K562 (cell line): Measurements from ENCODE around the gene SLC26A8. TPM values are rescaled to one million over a fixed set of nuclear protein-coding genes. Genes with fewer than 3 reads are reported as not detected.

Experiments
- FOXA3 ChIP-seq, 2 experiments: fragments of 450-650 bp in 1 of 2; sonication (generic) in 1 of 2; formaldehyde crosslinking; IDR thresholded peaks in 1 of 2; conservative IDR thresholded peaks in 1 of 2; 2 replicates each; pipeline versions ENCODE4 v1.4.0 to v1.8.0; 2020 to 2022; ENCODE audit warnings: mild to moderate bottlenecking in 2 of 2, missing genetic modification reagents in 1 of 2
- TRIM25 ChIP-seq: fragments of 450-650 bp; IDR thresholded peaks from 2 replicates; pipeline ENCODE4 v1.7.0; 2016; ENCODE audit warnings: borderline replicate concordance
- polyA plus RNA-seq, 8 experiments: library from polyadenylated mRNA; depleted of rRNA in 4 of 8; stranded (reverse) in 5 of 8; unstranded in 3 of 8; fragments of >200 nt; fragmentation: Nextera tagmentation in 2 of 8; fragmentation: Illumina TruSeq in 1 of 8; extraction: Ambion mirVana in 2 of 8; extraction: Trizol in 1 of 8; gene quantifications; 2 replicates each; pipeline versions ENCODE4 v1.2.1 to v1.2.3, GENCODE V29; 2011 to 2014; ENCODE audit warnings: inconsistent platforms in 1 of 8, missing spikeins in 1 of 8
- total RNA-seq, 7 experiments: library from RNA; depleted of rRNA in 6 of 7; stranded (reverse); fragments of >200 nt in 6 of 7; fragmentation: Illumina TruSeq in 2 of 7; extraction: Trizol in 2 of 7; gene quantifications; 2 replicates each; pipeline versions ENCODE4 v1.2.1 to v1.2.3, GENCODE V29; 2011 to 2021; ENCODE audit warnings: low replicate concordance in 1 of 7
- TF ChIP-seq, protein P1 (sequence below): fragments of 450-650 bp; IDR thresholded peaks from 2 replicates; pipeline ENCODE4 v1.6.1; 2016; ENCODE audit warnings: low read depth

The SLC26A8 gene
- total and polyA plus RNA-seq, 9 of the 15 experiments (the other 6 are each of a cell fraction or from before 2014, with no cell fraction given), result not detected

GRCh38 chr6:35935469-35935868 is 89.0 kb downstream of the SLC26A8 start (continued):
- TF ChIP-seq, protein P1, sequence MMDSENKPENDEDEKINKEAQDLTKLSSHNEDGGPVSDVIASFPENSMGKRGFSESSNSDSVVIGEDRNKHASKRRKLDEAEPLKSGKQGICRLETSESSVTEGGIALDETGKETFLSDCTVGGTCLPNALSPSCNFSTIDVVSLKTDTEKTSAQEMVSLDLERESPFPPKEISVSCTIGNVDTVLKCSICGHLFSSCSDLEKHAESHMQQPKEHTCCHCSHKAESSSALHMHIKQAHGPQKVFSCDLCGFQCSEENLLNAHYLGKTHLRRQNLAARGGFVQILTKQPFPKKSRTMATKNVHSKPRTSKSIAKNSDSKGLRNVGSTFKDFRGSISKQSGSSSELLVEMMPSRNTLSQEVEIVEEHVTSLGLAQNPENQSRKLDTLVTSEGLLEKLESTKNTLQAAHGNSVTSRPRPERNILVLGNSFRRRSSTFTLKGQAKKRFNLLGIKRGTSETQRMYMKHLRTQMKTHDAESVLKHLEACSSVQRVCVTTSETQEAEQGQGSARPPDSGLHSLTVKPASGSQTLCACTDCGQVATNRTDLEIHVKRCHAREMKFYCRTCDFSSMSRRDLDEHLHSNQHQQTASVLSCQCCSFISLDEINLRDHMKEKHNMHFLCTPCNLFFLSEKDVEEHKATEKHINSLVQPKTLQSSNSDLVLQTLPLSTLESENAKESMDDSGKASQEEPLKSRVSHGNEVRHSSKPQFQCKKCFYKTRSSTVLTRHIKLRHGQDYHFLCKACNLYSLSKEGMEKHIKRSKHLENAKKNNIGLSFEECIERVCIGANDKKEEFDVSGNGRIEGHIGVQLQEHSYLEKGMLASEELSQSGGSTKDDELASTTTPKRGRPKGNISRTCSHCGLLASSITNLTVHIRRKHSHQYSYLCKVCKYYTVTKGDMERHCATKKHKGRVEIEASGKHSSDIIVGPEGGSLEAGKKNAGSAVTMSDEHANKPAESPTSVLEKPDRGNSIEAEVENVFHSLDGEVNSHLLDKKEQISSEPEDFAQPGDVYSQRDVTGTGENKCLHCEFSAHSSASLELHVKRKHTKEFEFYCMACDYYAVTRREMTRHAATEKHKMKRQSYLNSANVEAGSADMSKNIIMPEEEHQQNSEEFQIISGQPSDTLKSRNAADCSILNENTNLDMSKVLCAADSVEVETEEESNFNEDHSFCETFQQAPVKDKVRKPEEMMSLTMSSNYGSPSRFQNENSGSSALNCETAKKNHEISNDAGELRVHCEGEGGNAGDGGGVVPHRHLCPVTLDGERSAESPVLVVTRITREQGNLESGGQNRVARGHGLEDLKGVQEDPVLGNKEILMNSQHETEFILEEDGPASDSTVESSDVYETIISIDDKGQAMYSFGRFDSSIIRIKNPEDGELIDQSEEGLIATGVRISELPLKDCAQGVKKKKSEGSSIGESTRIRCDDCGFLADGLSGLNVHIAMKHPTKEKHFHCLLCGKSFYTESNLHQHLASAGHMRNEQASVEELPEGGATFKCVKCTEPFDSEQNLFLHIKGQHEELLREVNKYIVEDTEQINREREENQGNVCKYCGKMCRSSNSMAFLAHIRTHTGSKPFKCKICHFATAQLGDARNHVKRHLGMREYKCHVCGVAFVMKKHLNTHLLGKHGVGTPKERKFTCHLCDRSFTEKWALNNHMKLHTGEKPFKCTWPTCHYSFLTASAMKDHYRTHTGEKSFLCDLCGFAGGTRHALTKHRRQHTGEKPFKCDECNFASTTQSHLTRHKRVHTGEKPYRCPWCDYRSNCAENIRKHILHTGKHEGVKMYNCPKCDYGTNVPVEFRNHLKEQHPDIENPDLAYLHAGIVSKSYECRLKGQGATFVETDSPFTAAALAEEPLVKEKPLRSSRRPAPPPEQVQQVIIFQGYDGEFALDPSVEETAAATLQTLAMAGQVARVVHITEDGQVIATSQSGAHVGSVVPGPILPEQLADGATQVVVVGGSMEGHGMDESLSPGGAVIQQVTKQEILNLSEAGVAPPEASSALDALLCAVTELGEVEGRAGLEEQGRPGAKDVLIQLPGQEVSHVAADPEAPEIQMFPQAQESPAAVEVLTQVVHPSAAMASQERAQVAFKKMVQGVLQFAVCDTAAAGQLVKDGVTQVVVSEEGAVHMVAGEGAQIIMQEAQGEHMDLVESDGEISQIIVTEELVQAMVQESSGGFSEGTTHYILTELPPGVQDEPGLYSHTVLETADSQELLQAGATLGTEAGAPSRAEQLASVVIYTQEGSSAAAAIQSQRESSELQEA, result no peak
- no peak for TF ChIP-seq TRIM25
- no peak for TF ChIP-seq FOXA3 (CRISPR knock-in tag; conservative IDR thresholded peaks at IDR 0.05 in 1 of 2, IDR thresholded peaks at IDR 0.05 in 1 of 2)
